Liver (tissue), 9 donors: Measurements from ENCODE around the gene RTL10. TPM values are rescaled to one million over a fixed set of nuclear protein-coding genes. Genes with fewer than 3 reads are reported as not detected.

Source experiments
- DNase-seq: peaks from one replicate; pipeline ENCODE4 v3.0.0-alpha.2; 2017; ENCODE audit warnings: low spot score
- H3K27ac ChIP-seq, 2 donors: one replicate each; pipeline ENCODE4 v1.7.0; 2013; ENCODE audit warnings: inconsistent platforms in 2 of 2, low read length in 2 of 2, control low read depth in 1 of 2, low read depth in 1 of 2, mild to moderate bottlenecking in 1 of 2
- H3K27me3 ChIP-seq, 4 donors: one replicate each; pipeline versions ENCODE4 v1.6.1 to v1.7.0; 2013; ENCODE audit warnings: low read length in 3 of 4, inconsistent platforms in 1 of 4, mild to moderate bottlenecking in 1 of 4, moderate library complexity in 1 of 4; ENCODE audit not compliant: control insufficient read depth in 4 of 4, insufficient read depth in 4 of 4
- H3K36me3 ChIP-seq, 4 donors: one replicate each; pipeline versions ENCODE4 v1.6.1 to v1.7.0; 2013; ENCODE audit warnings: low read length in 3 of 4, mild to moderate bottlenecking in 3 of 4, low read depth in 1 of 4, moderate library complexity in 1 of 4; ENCODE audit not compliant: control insufficient read depth in 4 of 4, insufficient read depth in 3 of 4
- H3K4me1 ChIP-seq, 4 donors: one replicate each; pipeline versions ENCODE4 v1.6.1 to v1.7.0; 2013; ENCODE audit warnings: low read length in 3 of 4, mild to moderate bottlenecking in 3 of 4, moderate library complexity in 1 of 4; ENCODE audit not compliant: control insufficient read depth in 4 of 4, insufficient read depth in 4 of 4
- H3K4me3 ChIP-seq, 3 donors: one replicate each; pipeline versions ENCODE4 v1.6.1 to v1.7.0; 2013; ENCODE audit warnings: low read length in 3 of 3, control low read depth in 1 of 3, low read depth in 1 of 3, mild to moderate bottlenecking in 1 of 3
- H3K9ac ChIP-seq, 2 donors: one replicate each; pipeline ENCODE4 v1.7.0; 2013; ENCODE audit warnings: low read length in 2 of 2, mild to moderate bottlenecking in 2 of 2, moderate library complexity in 2 of 2, control low read depth in 1 of 2, low read depth in 1 of 2
- H3K9me3 ChIP-seq, 4 donors: one replicate each; pipeline versions ENCODE4 v1.6.1 to v1.7.0; 2013; ENCODE audit warnings: low read length in 3 of 4; ENCODE audit not compliant: control insufficient read depth in 4 of 4
- ATF3 ChIP-seq: IDR thresholded peaks from 2 replicates; pipeline ENCODE4 v1.6.1; 2016; ENCODE audit warnings: antibody characterized with exemption
- CTCF ChIP-seq: fragments of 150-350 bp; IDR thresholded peaks from 2 replicates; pipeline ENCODE4 v1.5.1; 2017; ENCODE audit warnings: improper control_type of control experiment, low read depth, low read length; ENCODE audit not compliant: missing input control
- EGR1 ChIP-seq, 2 donors: IDR thresholded peaks; 2 replicates each; pipeline ENCODE4 v1.6.1; 2016 to 2018; ENCODE audit warnings: antibody characterized with exemption in 2 of 2, low read depth in 2 of 2
- FOXA1 ChIP-seq: IDR thresholded peaks from 2 replicates; pipeline ENCODE4 v1.6.1; 2016; ENCODE audit warnings: antibody characterized with exemption
- FOXA2 ChIP-seq: IDR thresholded peaks from 2 replicates; pipeline ENCODE4 v1.6.1; 2016; ENCODE audit warnings: antibody characterized with exemption
- GABPA ChIP-seq, 2 donors: IDR thresholded peaks in 1 of 2; conservative IDR thresholded peaks in 1 of 2; 2 replicates each; pipeline ENCODE4 v1.6.1; 2016; ENCODE audit warnings: antibody characterized with exemption in 2 of 2, mild to moderate bottlenecking in 1 of 2, moderate library complexity in 1 of 2
- HNF4A ChIP-seq, 2 donors: conservative IDR thresholded peaks; 2 replicates each; pipeline ENCODE4 v1.6.1; 2016; ENCODE audit warnings: antibody characterized with exemption in 2 of 2, mild to moderate bottlenecking in 2 of 2
- HNF4G ChIP-seq: IDR thresholded peaks from 2 replicates; pipeline ENCODE4 v1.6.1; 2016; ENCODE audit warnings: antibody characterized with exemption
- JUND ChIP-seq, 2 donors: IDR thresholded peaks; 2 replicates each; pipeline ENCODE4 v1.6.1; 2016; ENCODE audit warnings: antibody characterized with exemption in 2 of 2
- MAX ChIP-seq: IDR thresholded peaks from 2 replicates; pipeline ENCODE4 v1.6.1; 2016; ENCODE audit warnings: antibody characterized with exemption
- NR2F2 ChIP-seq: IDR thresholded peaks from 2 replicates; pipeline ENCODE4 v1.6.1; 2016; ENCODE audit warnings: antibody characterized with exemption
- RAD21 ChIP-seq, 2 donors: IDR thresholded peaks; 2 replicates each; pipeline ENCODE4 v1.6.1; 2016; ENCODE audit warnings: antibody characterized with exemption in 2 of 2, mild to moderate bottlenecking in 2 of 2
- REST ChIP-seq: IDR thresholded peaks from 2 replicates; pipeline ENCODE4 v1.6.1; 2016; ENCODE audit warnings: antibody characterized with exemption, mild to moderate bottlenecking
- RXRA ChIP-seq, 2 donors: IDR thresholded peaks; 2 replicates each; pipeline ENCODE4 v1.6.1; 2017 to 2018; ENCODE audit warnings: antibody characterized with exemption in 2 of 2, mild to moderate bottlenecking in 1 of 2
- SP1 ChIP-seq: IDR thresholded peaks from 2 replicates; pipeline ENCODE4 v1.6.1; 2018; ENCODE audit warnings: antibody characterized with exemption, mild to moderate bottlenecking
- TAF1 ChIP-seq: conservative IDR thresholded peaks from 2 replicates; pipeline ENCODE4 v1.6.1; 2016; ENCODE audit warnings: antibody characterized with exemption, mild to moderate bottlenecking
- YY1 ChIP-seq: IDR thresholded peaks from 2 replicates; pipeline ENCODE4 v1.6.1; 2016; ENCODE audit warnings: antibody characterized with exemption, mild to moderate bottlenecking
- ZBTB33 ChIP-seq: IDR thresholded peaks from 2 replicates; pipeline ENCODE4 v1.6.1; 2016; ENCODE audit warnings: antibody characterized with exemption
- WGBS: extraction: QIAGEN DNeasy Blood & Tissue Kit; methylation state at CpG from one replicate; pipeline ENCODE4 v1.1.7; 2013; 5-methylcytosine and 5-hydroxymethylcytosine counted together
- polyA plus RNA-seq, 2 donors: library from polyadenylated mRNA; stranded (reverse) in 1 of 2; unstranded in 1 of 2; fragments of 200-250 nt in 1 of 2; fragments of >200 nt in 1 of 2; fragmentation: Nextera tagmentation in 1 of 2; extraction: Ambion mirVana in 1 of 2; gene quantifications; one replicate each; pipeline versions ENCODE4 v1.2.1 to v1.2.3, GENCODE V29; 2013 to 2015
- total RNA-seq, 2 donors: library from RNA; depleted of rRNA; stranded (reverse); fragments of >200 nt; gene quantifications; one replicate each; pipeline ENCODE4 v1.2.3, GENCODE V29; 2014
- donor health status: healthy.
- donor health status: healthy.
- donor health status: healthy.
- donor health status: healthy.
- donor health status: healthy.

RTL10 gene
- total and polyA plus RNA-seq, 4 donors, result 4.2 to 8.3 (median 7.4) TPM

GRCh38 chr22:19842393-19843106, 12.1 kb downstream of the RTL10 start:
- no peak for TF ChIP-seq NR2F2
- no peak for TF ChIP-seq RXRA (IDR thresholded peaks at IDR 0.05)
- no peak for TF ChIP-seq RAD21 (IDR thresholded peaks at IDR 0.05)
- TF ChIP-seq FOXA2, result no peak
- TF ChIP-seq REST, result no peak
- no peak for TF ChIP-seq FOXA1
- TF ChIP-seq HNF4A (conservative IDR thresholded peaks at IDR 0.05), result no peak
- no peak for TF ChIP-seq EGR1 (IDR thresholded peaks at IDR 0.05; ENCODE audit: low read depth in 2 of 2)
- TF ChIP-seq JUND (IDR thresholded peaks at IDR 0.05), result no peak
- TF ChIP-seq ZBTB33, result no peak
- no peak for TF ChIP-seq SP1
- no peak for TF ChIP-seq YY1
- no peak for TF ChIP-seq ATF3
- TF ChIP-seq TAF1, result no peak
- no peak for TF ChIP-seq MAX
- no peak for TF ChIP-seq GABPA (IDR thresholded peaks at IDR 0.05 in 1 of 2, conservative IDR thresholded peaks at IDR 0.05 in 1 of 2)
- no peak for TF ChIP-seq CTCF
- no peak for TF ChIP-seq HNF4G
- peaks cover 0 to 5% (median 0%) of the 10 kb centered on the region in 4 donors for H3K4me1 ChIP-seq
- H3K27me3 ChIP-seq, result no peaks in the 10 kb centered on the region
- 95% methylated on average over 12 of the region's 12 CpGs for WGBS
- H3K9ac ChIP-seq, result no peak overlapping the region
- DNase-seq, result no peak
- H3K4me3 ChIP-seq, result no peak overlapping the region
- H3K36me3 ChIP-seq, result no peaks in the 10 kb centered on the region
- no peaks in the 10 kb centered on the region for H3K9me3 ChIP-seq
- H3K27ac ChIP-seq, result no peak overlapping the region
